OCI-LY3 (cell line): Measurements from ENCODE around the gene GRIA2.

Source experiments
- CTCF ChIP-seq: fragments of 200-600, 300-600 bp; sonication (generic); IDR thresholded peaks from 2 replicates; pipeline ENCODE4 v1.5.1; 2014; ENCODE audit warnings: antibody characterized with exemption, low read length, low read depth
- EZH2phosphoT487 ChIP-seq: fragments of 200-600 bp; shearing (Covaris generic); IDR thresholded peaks from 2 replicates; pipeline ENCODE4 v1.6.1; 2018; ENCODE audit warnings: antibody characterized with exemption, mixed run types, low read depth

GRCh38 chr4:157246964-157247363, 26.4 kb downstream of the GRIA2 start:
- TF ChIP-seq CTCF (no peak), EZH2phosphoT487 (no peak)
